Measurements from ENCODE around the gene GPS2.

DNA sequence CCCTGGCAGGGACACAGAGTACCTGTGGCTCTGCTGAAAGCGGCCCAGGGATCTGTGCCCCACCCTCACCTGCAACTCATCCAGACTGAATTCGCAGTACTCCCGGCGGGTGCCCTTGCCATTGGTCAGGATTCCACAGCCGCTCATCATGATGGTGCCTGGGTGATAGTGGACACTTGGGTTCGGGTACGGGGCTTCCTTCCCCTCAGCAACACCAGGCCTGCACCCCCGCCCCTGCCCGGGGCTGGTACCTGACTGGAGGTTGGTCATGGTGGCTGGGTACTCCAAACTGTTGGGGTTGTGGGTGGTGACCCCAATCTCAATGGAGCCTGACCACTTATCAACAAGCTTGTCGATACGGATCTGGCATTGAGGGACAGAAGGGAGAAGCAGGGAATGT, 11.0 kb upstream of the GPS2 start:
- TF ChIP-seq, protein P1, sequence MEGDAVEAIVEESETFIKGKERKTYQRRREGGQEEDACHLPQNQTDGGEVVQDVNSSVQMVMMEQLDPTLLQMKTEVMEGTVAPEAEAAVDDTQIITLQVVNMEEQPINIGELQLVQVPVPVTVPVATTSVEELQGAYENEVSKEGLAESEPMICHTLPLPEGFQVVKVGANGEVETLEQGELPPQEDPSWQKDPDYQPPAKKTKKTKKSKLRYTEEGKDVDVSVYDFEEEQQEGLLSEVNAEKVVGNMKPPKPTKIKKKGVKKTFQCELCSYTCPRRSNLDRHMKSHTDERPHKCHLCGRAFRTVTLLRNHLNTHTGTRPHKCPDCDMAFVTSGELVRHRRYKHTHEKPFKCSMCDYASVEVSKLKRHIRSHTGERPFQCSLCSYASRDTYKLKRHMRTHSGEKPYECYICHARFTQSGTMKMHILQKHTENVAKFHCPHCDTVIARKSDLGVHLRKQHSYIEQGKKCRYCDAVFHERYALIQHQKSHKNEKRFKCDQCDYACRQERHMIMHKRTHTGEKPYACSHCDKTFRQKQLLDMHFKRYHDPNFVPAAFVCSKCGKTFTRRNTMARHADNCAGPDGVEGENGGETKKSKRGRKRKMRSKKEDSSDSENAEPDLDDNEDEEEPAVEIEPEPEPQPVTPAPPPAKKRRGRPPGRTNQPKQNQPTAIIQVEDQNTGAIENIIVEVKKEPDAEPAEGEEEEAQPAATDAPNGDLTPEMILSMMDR (IDR thresholded peaks at IDR 0.05; ENCODE audit: low read length) = no peak
- TF ChIP-seq EZH2 (IDR thresholded peaks at IDR 0.05; ENCODE audit: borderline replicate concordance, low read length) = no peak
